Astrocyte of the cerebellum (primary cell): ENCODE measurements around the gene CDK2.
A peak's percentile ranks its signal among the peaks of the same experiment; 100 is the strongest.

Source experiments
- DNase-seq: peaks from one replicate; pipeline ENCODE4 v3.0.0-alpha.2; 2011; ENCODE audit warnings: low read depth
- H3K4me3 ChIP-seq: 2 replicates; pipeline ENCODE4 v1.5.1; 2011; ENCODE audit warnings: mild to moderate bottlenecking, low read depth, low read length, moderate library complexity
- CTCF ChIP-seq: IDR thresholded peaks from 2 replicates; pipeline ENCODE4 v1.5.1; 2012; ENCODE audit warnings: low read length, low read depth, moderate library complexity, mild to moderate bottlenecking; ENCODE audit errors: missing control alignments
- in situ Hi-C: cut with HindIII; loops from 2 replicates; pipeline ENCODE4 v1.10.0; 2017; ENCODE audit warnings: low sequenced_read_pairs

CDK2 gene

GRCh38 chr12:55957106-55957859, 9.3 kb upstream of the CDK2 start:
- no peak for DNase-seq
- no peak for TF ChIP-seq CTCF
- no peak overlapping the region for H3K4me3 ChIP-seq
- in situ Hi-C loops = no loop called here

GRCh38 chr12:55963760-55964159, 2.9 kb upstream of the CDK2 start:
- in situ Hi-C loops = no loop called here
- H3K4me3 ChIP-seq = no peak overlapping the region
- no peak for DNase-seq
- TF ChIP-seq CTCF = no peak

GRCh38 chr12:55965240-55965639, 1.4 kb upstream of the CDK2 start:
- no peak for DNase-seq
- in situ Hi-C loops = no loop called here
- no peak for TF ChIP-seq CTCF
- no peak overlapping the region for H3K4me3 ChIP-seq

- TF ChIP-seq CTCF = no peak
- in situ Hi-C loops = no loop called here
- peak within 1 kb of the TSS; percentile 84 for H3K4me3 ChIP-seq
- no peak for DNase-seq
Measured at GRCh38 chr12:55965941-55966407, 656 bp upstream of the CDK2 start, which contains the start of gene PMEL. PMEL (minus strand) TSS chr12:55966042; CDS start chr12:55966011, 31 bp downstream.

- no peak for DNase-seq
- TF ChIP-seq CTCF = no peak
- no peak overlapping the region for H3K4me3 ChIP-seq
- in situ Hi-C loops = no loop called here
Measured at GRCh38 chr12:55969356-55969755, 2.7 kb downstream of the CDK2 start.

GRCh38 chr12:55970775-55971174, 4.1 kb downstream of the CDK2 start:
- DNase-seq = no peak
- no peak overlapping the region for H3K4me3 ChIP-seq
- TF ChIP-seq CTCF = no peak
- in situ Hi-C loops = loop anchor here (10.0 kb wide), 1 partner anchor 64 kb away; no protein-coding TSS in a partner anchor
